Renal cortex interstitium (tissue), 15 donors: ENCODE results near the gene XBP1. TPM values are rescaled to one million over a fixed set of nuclear protein-coding genes. Genes with fewer than 3 reads are reported as not detected.
"Not testable (repeated sequence)": the region's sequence is repeated elsewhere in the genome, so short reads cannot be mapped to it uniquely, and the experiment has no call there.

ENCODE experiments used
- DNase-seq, 11 donors: peaks; one replicate each; pipeline ENCODE4 v3.0.0-alpha.2; 2013; ENCODE audit warnings: low read depth in 9 of 11, low spot score in 4 of 11; ENCODE audit errors: extremely low read depth in 1 of 11
- long read RNA-seq, 16 experiments: transcript quantifications; one replicate each; lab custom pipeline, GENCODE V29; 2026
- polyA plus RNA-seq, 3 donors: library from polyadenylated mRNA; unstranded; fragments of 120-200 nt; gene quantifications; one replicate each; pipeline ENCODE4 v1.2.1, GENCODE V29; 2013; ENCODE audit not compliant: insufficient read length in 3 of 3

XBP1 gene
- polyA plus RNA-seq, result 100 to 1,000 TPM; 142 TPM
- long read RNA-seq, donor 1, transcript XBP1-201 (5 exons, 1,850 nt), result major isoform, 52 of 58 reads
- long read RNA-seq, donor 1, partial matches to known transcripts, result 0 of 58 reads
- long read RNA-seq, donor 1, other reads (novel, unspliced or antisense), result 0 of 58 reads
- long read RNA-seq, donor 2, transcript XBP1-206 (2 exons, 2,173 nt), result minor isoform, 5 of 66 reads
- long read RNA-seq, donor 2, transcript XBP1-201 (5 exons, 1,850 nt), result major isoform, 59 of 66 reads
- long read RNA-seq, donor 2, partial matches to known transcripts, result 0 of 66 reads
- long read RNA-seq, donor 2, other reads (novel, unspliced or antisense), result 0 of 66 reads
- long read RNA-seq, donor 3, transcript XBP1-206 (2 exons, 2,173 nt), result minor isoform, 5 of 106 reads
- long read RNA-seq, donor 3, transcript XBP1-201 (5 exons, 1,850 nt), result major isoform, 95 of 106 reads
- long read RNA-seq, donor 3, partial matches to known transcripts, result 0 of 106 reads
- long read RNA-seq, donor 3, other reads (novel, unspliced or antisense), result 0 of 106 reads
- long read RNA-seq, donor 4, transcript XBP1-201 (5 exons, 1,850 nt), result major isoform, 56 of 59 reads
- long read RNA-seq, donor 4, partial matches to known transcripts, result 0 of 59 reads
- long read RNA-seq, donor 4, other reads (novel, unspliced or antisense), result 0 of 59 reads
- long read RNA-seq, donor 5, transcript XBP1-201 (5 exons, 1,850 nt), result major isoform, 120 of 128 reads
- long read RNA-seq, donor 5, partial matches to known transcripts, result 0 of 128 reads
- long read RNA-seq, donor 5, other reads (novel, unspliced or antisense), result 0 of 128 reads
- long read RNA-seq, donor 6, transcript XBP1-201 (5 exons, 1,850 nt), result major isoform, 51 of 60 reads
- long read RNA-seq, donor 6, transcript XBP1-205 (2 exons, 520 nt), result minor isoform, 5 of 60 reads
- long read RNA-seq, donor 6, partial matches to known transcripts, result 0 of 60 reads
- long read RNA-seq, donor 6, other reads (novel, unspliced or antisense), result 0 of 60 reads
- long read RNA-seq, donor 7, transcript XBP1-201 (5 exons, 1,850 nt), result major isoform, 45 of 58 reads
- long read RNA-seq, donor 7, partial matches to known transcripts, result 9 of 58 reads
- long read RNA-seq, donor 7, other reads (novel, unspliced or antisense), result 0 of 58 reads
- long read RNA-seq, donor 8, transcript XBP1-201 (5 exons, 1,850 nt), result major isoform, 93 of 109 reads
- long read RNA-seq, donor 8, transcript XBP1-206 (2 exons, 2,173 nt), result minor isoform, 5 of 109 reads
- long read RNA-seq, donor 8, partial matches to known transcripts, result 8 of 109 reads
- long read RNA-seq, donor 8, other reads (novel, unspliced or antisense), result 0 of 109 reads
- long read RNA-seq, donor 9, transcript XBP1-201 (5 exons, 1,850 nt), result major isoform, 47 of 52 reads
- long read RNA-seq, donor 9, partial matches to known transcripts, result 0 of 52 reads
- long read RNA-seq, donor 9, other reads (novel, unspliced or antisense), result 0 of 52 reads
- long read RNA-seq, donor 10, transcript XBP1-201 (5 exons, 1,850 nt), result major isoform, 47 of 54 reads
- long read RNA-seq, donor 10, partial matches to known transcripts, result 0 of 54 reads
- long read RNA-seq, donor 10, other reads (novel, unspliced or antisense), result 0 of 54 reads
- long read RNA-seq, donor 11, transcript XBP1-201 (5 exons, 1,850 nt), result major isoform, 28 of 30 reads
- long read RNA-seq, donor 11, partial matches to known transcripts, result 0 of 30 reads
- long read RNA-seq, donor 11, other reads (novel, unspliced or antisense), result 0 of 30 reads
- long read RNA-seq, donor 12, transcript XBP1-201 (5 exons, 1,850 nt), result major isoform, 18 of 24 reads
- long read RNA-seq, donor 12, partial matches to known transcripts, result 0 of 24 reads
- long read RNA-seq, donor 12, other reads (novel, unspliced or antisense), result 0 of 24 reads
- long read RNA-seq, donor 13, transcript XBP1-201 (5 exons, 1,850 nt), result major isoform, 116 of 134 reads
- long read RNA-seq, donor 13, transcript XBP1-206 (2 exons, 2,173 nt), result minor isoform, 15 of 134 reads
- long read RNA-seq, donor 13, partial matches to known transcripts, result 0 of 134 reads
- long read RNA-seq, donor 13, other reads (novel, unspliced or antisense), result 0 of 134 reads
- long read RNA-seq, donor 14, transcript XBP1-201 (5 exons, 1,850 nt), result major isoform, 44 of 52 reads
- long read RNA-seq, donor 14, partial matches to known transcripts, result 0 of 52 reads
- long read RNA-seq, donor 14, other reads (novel, unspliced or antisense), result 0 of 52 reads
- long read RNA-seq, donor 15, transcript XBP1-201 (5 exons, 1,850 nt), result major isoform, 32 of 33 reads
- long read RNA-seq, donor 15, partial matches to known transcripts, result 0 of 33 reads
- long read RNA-seq, donor 15, other reads (novel, unspliced or antisense), result 0 of 33 reads
- long read RNA-seq, donor 16, transcript XBP1-201 (5 exons, 1,850 nt), result major isoform, 128 of 190 reads
- long read RNA-seq, donor 16, transcript XBP1-205 (2 exons, 520 nt), result minor isoform, 6 of 190 reads
- long read RNA-seq, donor 16, transcript XBP1-206 (2 exons, 2,173 nt), result minor isoform, 8 of 190 reads
- long read RNA-seq, donor 16, partial matches to known transcripts, result 39 of 190 reads
- long read RNA-seq, donor 16, other reads (novel, unspliced or antisense), result 7 of 190 reads

DNA sequence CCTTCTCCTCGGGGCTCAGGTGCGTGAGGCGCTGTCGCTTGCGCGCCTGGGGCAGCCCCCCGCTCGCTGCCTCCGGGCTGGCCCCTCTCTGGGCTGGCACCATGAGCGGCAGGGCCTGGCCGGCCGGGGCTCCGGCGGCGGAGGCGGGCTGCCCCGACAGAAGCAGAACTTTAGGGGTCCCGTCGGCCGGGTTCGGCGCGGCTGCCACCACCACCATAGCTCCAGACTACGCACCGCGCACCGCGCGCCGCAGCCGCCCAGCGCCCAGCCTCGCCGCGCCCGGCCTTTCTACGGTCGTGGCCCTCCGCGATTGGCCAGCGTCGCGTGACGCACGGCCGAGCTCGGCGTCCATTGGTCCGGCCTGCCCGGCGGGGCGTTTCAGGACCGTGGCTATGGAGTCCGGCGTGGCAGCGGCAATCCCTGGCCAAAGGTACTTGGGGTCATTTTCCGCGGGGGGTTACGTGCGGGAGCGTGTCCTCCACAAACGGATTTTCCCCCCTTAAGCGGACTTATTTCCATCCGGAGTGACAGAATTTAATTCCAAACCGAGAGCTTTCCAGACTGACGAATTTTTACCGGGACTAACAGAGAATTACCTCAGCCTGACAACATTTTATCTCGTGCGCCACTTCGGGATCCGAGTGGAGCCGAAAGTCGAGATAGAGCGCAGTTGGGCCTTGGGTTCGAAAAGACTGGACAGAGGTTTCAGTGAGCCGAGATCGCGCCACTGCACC lies at the start of gene XBP1:
XBP1 (minus strand) TSS at position 262 of the 734 bp plus-strand sequence.
- peak; percentile 85 to 95 (median 92) for DNase-seq

- no peak for DNase-seq
Measured at GRCh38 chr22:28846994-28847393, 46.6 kb upstream of the XBP1 start.

GRCh38 chr22:28844277-28844676 lies 43.9 kb upstream of the XBP1 start:
- not testable (repeated sequence) for DNase-seq

- no peak for DNase-seq
Measured at GRCh38 chr22:28843633-28844032, 43.3 kb upstream of the XBP1 start.

- no peak for DNase-seq
Measured at GRCh38 chr22:28841111-28841510, 40.7 kb upstream of the XBP1 start.

DNA sequence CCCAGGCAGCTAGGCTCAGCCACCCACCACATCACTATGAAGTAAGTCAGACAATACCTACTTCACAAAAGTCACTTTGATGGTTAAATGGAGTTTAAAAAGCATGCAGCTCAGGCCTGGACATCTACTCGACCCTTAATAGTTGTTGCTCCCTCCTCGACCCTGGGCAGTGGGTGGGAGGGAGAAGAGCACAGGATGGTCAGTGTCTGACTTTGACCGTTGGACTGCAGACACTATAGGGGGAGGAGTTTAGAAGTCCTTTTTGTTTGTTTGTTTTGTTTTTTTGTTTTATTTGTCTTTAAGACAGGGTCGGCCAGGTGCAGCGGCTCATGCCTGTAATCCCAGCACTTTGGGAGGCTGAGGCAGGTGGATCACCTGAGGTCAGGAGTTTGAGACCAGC lies 38.6 kb upstream of the XBP1 start:
- DNase-seq, result no peak

DNA sequence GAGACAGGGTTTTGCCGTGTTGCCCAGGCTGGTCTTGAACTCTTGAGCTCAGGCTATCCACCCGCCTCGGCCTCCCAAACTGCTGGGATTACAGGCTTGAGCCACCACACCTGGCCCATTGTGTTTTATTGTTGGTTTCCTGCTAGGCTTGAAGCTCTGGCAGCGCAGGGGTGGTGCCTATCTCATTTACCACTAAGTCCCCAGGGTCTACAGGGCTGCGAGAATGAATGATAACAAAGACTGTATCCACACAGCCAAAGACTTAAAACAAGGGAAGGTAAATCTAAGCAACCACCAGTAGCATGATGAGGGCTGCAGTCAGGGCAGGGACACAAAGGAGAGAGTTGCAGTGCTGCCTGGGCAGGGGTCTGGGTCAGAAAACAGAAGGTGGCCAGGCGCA lies 37.3 kb upstream of the XBP1 start:
- DNase-seq, result no peak

DNA sequence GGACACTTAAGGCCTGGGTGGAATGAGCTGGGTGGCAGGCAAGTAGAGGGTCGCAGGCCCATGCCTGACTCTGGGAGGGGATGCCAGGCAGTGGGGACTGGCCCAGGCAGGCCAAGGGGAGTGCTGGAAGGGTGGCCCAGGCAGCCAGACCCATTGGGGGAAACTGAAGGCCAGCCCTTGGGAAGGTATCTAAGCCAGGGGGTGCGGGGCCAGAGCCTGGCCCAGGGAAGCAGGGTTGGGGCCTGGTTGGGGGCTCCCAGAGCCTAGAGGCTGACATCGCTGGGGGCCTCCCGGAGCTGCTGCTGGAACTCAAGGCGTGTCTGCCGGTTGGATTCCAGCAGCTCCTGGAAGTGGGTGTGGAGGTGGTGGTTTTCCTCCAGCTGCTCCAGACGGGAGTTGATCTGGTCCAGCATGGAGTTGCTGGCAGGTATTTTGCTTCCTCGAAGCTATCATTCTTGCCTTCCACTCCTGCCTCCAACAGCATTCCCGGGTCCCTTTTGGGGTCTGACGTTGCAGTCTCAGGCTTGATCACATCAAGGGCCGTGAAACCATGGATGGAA lies 35.3 kb upstream of the XBP1 start:
- no peak for DNase-seq

GRCh38 chr22:28833276-28833923 lies 33.0 kb upstream of the XBP1 start:
- DNase-seq, result no peak

DNA sequence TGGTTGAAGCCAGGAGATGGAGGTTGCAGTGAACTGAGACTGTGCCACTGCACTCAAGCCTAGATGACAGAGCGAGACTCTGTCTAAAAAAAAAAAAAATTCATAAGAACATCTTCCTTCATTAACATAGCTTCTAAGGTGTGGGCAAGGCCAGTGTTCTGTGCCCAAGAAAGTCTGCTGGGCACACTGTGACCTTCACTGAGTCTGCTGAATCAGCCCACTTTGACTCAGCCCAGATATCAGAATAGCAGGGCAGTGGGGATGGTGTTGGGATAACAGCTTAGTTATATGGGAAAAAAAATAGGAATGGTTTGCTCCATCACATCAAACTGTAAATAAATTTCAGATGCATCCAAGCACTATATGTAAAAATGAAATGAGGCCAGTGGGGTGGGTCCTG lies 32.4 kb upstream of the XBP1 start:
- DNase-seq, result no peak

- no peak for DNase-seq
Measured at GRCh38 chr22:28831140-28832072, 31.0 kb upstream of the XBP1 start.

GRCh38 chr22:28830441-28830840 lies 30.1 kb upstream of the XBP1 start:
- no peak for DNase-seq

GRCh38 chr22:28829358-28830181 lies 29.2 kb upstream of the XBP1 start:
- DNase-seq, result peak in 9 of 11 donors; percentile 38 to 76 (median 66)
